KOPT-K1 (cell line): ENCODE measurements around the gene NAV2.

ENCODE experiments used
- H3K27ac ChIP-seq: fragments of 200-600 bp; sonication (generic); 2 replicates; pipeline ENCODE4 v1.5.1; 2016; ENCODE audit warnings: antibody characterized with exemption, mild to moderate bottlenecking, low read depth, low read length; ENCODE audit not compliant: poor library complexity, severe bottlenecking
- H3K36me3 ChIP-seq: fragments of 200-600 bp; sonication (generic); 2 replicates; pipeline ENCODE4 v1.5.1; 2017; ENCODE audit warnings: antibody characterized with exemption, mild to moderate bottlenecking, low read length, moderate library complexity; ENCODE audit not compliant: insufficient read depth
- H3K9me3 ChIP-seq: fragments of 200-600 bp; sonication (generic); 2 replicates; pipeline ENCODE4 v1.5.1; 2017; ENCODE audit warnings: antibody characterized with exemption, low read length, mild to moderate bottlenecking; ENCODE audit not compliant: insufficient read depth, poor library complexity, severe bottlenecking

The NAV2 gene

GRCh38 chr11:20089796-20090653, 377.4 kb downstream of the NAV2 start:
- no peaks in the 10 kb centered on the region for H3K9me3 ChIP-seq
- H3K36me3 ChIP-seq: no peaks in the 10 kb centered on the region
- H3K27ac ChIP-seq: no peak overlapping the region

- Histone ChIP-seq H3K36me3 (no peaks in the 10 kb centered on the region), H3K9me3 (no peaks in the 10 kb centered on the region), H3K27ac (no peak overlapping the region)
These were observed 378.2 kb downstream of the NAV2 start for GRCh38 chr11:20090654-20091374.

DNA sequence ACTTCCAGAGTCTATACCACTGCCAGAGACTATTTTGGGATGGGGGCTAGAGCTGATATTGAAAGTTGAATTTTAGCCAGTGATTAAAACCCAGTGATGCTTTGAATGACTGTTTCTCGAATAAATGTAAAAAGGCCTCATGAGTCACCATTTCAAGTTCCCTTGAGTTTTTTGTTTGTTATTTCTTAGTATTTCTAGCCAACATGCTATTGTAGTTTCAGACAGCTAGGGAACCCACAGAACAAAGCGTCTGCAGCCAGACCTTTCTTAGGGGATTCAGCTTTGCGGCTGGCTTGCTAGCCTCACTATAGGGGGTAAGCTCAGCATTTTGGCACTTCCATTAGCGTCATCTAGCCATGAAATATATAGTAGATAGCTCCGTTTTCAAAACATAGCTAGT, 381.1 kb downstream of the NAV2 start:
- Histone ChIP-seq H3K36me3 (no peaks in the 10 kb centered on the region), H3K27ac (no peak overlapping the region), H3K9me3 (no peaks in the 10 kb centered on the region)

DNA sequence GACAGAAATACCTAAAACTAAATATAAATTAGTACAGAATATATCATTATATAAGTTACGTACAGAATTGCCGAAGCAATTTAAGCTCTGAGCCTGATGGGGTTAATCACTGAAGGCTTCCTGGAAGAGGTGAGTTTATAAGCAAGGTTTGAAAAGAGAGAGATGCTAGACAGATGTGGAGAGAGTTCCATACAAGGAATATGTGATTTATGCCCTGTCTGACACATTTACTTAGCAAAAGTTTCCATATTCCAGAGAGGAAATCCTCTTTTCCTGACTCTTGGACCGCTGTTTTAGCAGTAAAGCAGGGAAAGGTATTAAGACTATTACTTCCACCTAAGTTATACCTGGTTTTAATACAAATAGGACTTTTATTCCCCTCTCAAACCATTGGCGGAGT, 382.6 kb downstream of the NAV2 start:
- Histone ChIP-seq H3K27ac (no peak overlapping the region), H3K36me3 (no peaks in the 10 kb centered on the region), H3K9me3 (no peaks in the 10 kb centered on the region)

DNA sequence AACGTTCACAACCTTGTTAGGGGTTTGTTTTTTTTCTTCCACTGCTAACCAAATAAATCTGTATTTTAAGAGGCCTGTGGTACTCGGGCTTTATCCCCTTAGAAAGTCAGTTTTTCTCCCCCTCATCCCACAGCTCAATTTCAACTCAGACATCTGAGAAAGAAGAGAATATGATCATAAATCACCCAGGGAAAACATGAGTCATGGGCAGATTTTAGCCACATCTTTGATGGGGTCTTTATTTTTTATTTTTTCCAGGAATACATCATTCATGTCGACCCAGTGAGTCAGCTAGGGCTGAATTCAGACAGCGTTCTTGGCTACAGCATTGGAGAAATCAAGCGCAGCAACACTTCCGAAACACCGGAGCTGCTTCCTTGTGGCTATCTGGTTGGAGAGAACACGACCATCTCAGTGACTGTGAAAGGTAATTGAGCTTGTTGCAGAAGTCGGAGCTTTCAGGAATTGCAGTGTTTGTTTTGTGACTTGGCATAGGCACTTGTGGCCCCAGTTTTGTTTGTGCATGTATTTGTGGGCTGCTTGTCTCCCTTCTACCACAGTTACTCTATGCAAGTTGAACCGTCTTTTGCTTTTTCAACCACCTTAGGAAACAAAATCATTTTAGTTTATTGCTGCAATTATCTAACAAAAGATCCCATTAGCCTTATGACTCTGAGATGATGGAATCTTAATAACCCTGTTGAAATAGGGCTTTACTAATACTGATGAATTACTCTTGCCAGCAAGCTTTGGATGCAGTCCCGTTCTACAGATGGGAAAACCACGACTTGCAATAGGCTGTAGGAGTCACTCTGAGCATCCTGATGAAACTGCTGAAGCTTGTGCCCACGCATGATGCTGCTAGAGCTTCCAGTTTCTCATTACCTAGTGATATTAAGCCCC, 384.9 kb downstream of the NAV2 start:
- Histone ChIP-seq H3K36me3 (no peaks in the 10 kb centered on the region), H3K27ac (no peak overlapping the region), H3K9me3 (no peaks in the 10 kb centered on the region)

DNA sequence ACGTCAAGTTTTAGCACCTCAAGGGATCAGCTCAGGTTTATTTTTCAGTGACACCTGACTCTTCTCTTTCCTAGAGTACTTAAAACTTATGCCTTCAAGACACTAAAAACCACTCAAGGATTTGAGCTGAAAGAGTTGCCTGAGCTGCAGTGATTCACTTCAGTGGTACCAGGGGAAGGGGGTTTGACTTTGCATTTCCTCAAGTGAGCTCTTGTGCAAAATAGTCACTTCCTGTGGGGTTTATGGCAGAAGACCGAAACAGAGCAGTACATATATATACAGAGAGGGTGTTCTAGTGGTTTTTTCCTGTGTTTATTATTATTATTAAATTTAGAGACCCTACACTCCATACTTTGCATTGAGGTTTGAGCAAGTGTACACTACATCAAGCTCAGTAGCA, 386.9 kb downstream of the NAV2 start:
- H3K36me3 ChIP-seq: no peaks in the 10 kb centered on the region
- H3K9me3 ChIP-seq: no peaks in the 10 kb centered on the region
- no peak overlapping the region for H3K27ac ChIP-seq

DNA sequence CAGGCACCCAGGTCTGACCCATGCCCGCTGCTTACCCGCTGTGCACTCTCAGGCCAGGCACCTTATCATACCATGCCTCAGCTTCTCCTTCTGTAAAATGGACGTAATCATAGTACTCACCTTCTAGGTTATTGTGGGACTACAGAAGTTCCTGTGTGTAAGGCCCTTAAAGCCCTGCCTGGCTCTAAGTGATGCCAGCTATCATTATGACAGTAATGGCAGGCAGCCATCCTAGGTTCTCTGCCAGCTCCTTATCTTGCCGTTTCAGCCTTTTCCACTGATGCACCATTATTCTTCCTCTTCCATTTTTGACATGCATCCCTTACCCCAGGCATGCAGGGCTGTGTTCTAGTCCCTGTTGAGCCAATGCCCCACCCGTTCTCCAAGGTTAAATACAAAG, 389.8 kb downstream of the NAV2 start:
- Histone ChIP-seq H3K27ac (no peak overlapping the region), H3K9me3 (no peaks in the 10 kb centered on the region), H3K36me3 (no peaks in the 10 kb centered on the region)

GRCh38 chr11:20103281-20103680, 390.6 kb downstream of the NAV2 start:
- Histone ChIP-seq H3K27ac (no peak overlapping the region), H3K9me3 (no peaks in the 10 kb centered on the region), H3K36me3 (no peaks in the 10 kb centered on the region)

DNA sequence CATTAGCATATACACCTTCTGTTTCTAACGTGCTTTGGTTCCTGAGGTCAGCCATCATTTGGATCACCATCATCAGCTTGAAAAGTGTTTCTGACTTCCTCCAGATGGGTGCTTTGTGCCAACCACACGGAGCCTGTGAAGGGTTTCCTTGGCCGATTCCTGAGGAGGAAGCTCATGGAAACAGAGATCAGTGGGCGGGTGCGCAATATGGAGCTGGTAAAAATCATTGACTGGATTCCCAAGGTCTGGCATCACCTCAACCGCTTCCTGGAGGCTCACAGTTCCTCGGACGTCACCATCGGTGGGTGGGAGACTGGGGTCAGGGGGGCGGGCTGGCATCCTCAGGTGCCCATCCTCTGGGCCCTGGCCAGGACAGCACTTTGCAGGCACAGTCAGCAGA, 392.8 kb downstream of the NAV2 start:
- no peak overlapping the region for H3K27ac ChIP-seq
- no peaks in the 10 kb centered on the region for H3K36me3 ChIP-seq
- H3K9me3 ChIP-seq: no peaks in the 10 kb centered on the region

GRCh38 chr11:20109731-20110445, 397.3 kb downstream of the NAV2 start:
- Histone ChIP-seq H3K36me3 (no peaks in the 10 kb centered on the region), H3K9me3 (no peaks in the 10 kb centered on the region), H3K27ac (no peak overlapping the region)

- no peaks in the 10 kb centered on the region for H3K36me3 ChIP-seq
- no peaks in the 10 kb centered on the region for H3K9me3 ChIP-seq
- H3K27ac ChIP-seq: no peak overlapping the region
These were observed 398.5 kb downstream of the NAV2 start for GRCh38 chr11:20110908-20111669.

GRCh38 chr11:20111871-20112270, 399.2 kb downstream of the NAV2 start:
- no peaks in the 10 kb centered on the region for H3K9me3 ChIP-seq
- H3K27ac ChIP-seq: no peak overlapping the region
- H3K36me3 ChIP-seq: no peaks in the 10 kb centered on the region

DNA sequence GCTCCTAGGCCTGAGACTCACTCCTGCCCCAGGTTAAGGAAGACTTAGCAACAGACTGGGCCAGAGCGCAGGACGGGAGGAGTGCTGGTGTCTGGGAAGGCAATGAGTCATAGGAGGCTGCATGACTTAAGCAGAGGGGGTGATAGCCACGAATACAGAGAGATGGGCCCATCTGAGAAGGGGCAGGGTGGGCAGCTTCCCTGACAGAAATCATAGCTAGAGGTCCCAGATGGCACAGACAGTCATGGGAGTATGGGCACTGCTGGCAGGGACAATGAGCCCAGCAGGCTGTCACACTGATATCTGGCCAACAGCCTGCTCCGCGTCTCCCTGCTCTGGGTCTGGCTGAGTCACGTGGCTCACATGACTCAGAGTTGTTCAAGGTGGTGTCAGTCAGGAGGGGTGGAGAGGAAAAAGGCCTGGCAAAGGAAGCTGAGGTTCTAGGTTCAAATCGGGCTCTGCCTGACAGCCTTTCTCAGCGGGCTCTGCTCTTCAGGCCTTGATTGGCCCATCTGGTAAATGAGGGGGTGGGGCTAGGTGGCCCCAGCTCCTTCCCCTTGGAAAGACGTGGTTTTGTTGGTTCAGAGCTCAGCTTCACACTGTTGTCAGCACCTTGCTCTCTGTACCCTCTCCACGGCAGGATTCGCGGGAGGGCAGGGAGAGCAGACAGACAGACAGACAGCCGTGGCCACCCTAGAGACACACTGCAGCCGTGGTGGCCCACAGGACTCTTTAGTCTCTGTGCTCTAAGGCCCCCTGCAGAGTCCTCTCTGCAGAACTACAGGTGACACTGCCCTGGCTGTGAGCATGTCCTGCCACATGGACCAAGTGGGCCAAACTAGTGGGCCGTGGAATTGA, 399.9 kb downstream of the NAV2 start:
- Histone ChIP-seq H3K27ac (no peak overlapping the region), H3K36me3 (no peaks in the 10 kb centered on the region), H3K9me3 (no peaks in the 10 kb centered on the region)
